Suprapubic skin (tissue), 4 donors: ENCODE data around the gene TRIM25. TPM values are rescaled to one million over a fixed set of nuclear protein-coding genes. Genes with fewer than 3 reads are reported as not detected.

Source experiments
- DNase-seq, 2 donors: peaks; one replicate each; pipeline ENCODE4 v3.0.0-alpha.2; 2019; ENCODE audit warnings: low spot score in 2 of 2
- H3K27ac ChIP-seq: fragments of 200-600 bp; sonication (generic); one replicate; pipeline ENCODE4 v1.5.1; 2019
- H3K27me3 ChIP-seq: fragments of 200-600 bp; sonication (generic); one replicate; pipeline ENCODE4 v1.5.1; 2019
- H3K36me3 ChIP-seq: fragments of 200-600 bp; sonication (generic); one replicate; pipeline ENCODE4 v1.5.1; 2019
- H3K4me1 ChIP-seq: fragments of 200-600 bp; sonication (generic); one replicate; pipeline ENCODE4 v1.5.1; 2019
- H3K4me3 ChIP-seq: fragments of 200-600 bp; sonication (generic); one replicate; pipeline ENCODE4 v1.5.1; 2019; ENCODE audit warnings: mild to moderate bottlenecking
- H3K9me3 ChIP-seq: fragments of 200-600 bp; sonication (generic); one replicate; pipeline ENCODE4 v1.5.1; 2019
- EP300 ChIP-seq: sonication (generic); formaldehyde crosslinking; IDR thresholded peaks from one replicate; pipeline ENCODE4 v1.6.1; 2017; ENCODE audit warnings: antibody characterized with exemption
- POLR2A ChIP-seq, 2 donors: fragments of 450-650 bp; IDR thresholded peaks; one replicate each; pipeline ENCODE4 v1.6.1; 2017; ENCODE audit warnings: antibody characterized with exemption in 2 of 2, mild to moderate bottlenecking in 2 of 2, moderate library complexity in 2 of 2
- POLR2AphosphoS5 ChIP-seq, 3 donors: sonication (generic); formaldehyde crosslinking; IDR thresholded peaks; one replicate each; pipeline ENCODE4 v1.6.1; 2017; ENCODE audit warnings: antibody characterized with exemption in 3 of 3
- WGBS: methylation state at CpG from one replicate; pipeline ENCODE4 v1.1.5; 2018; 5-methylcytosine and 5-hydroxymethylcytosine counted together
- total RNA-seq, 4 donors: library from RNA; depleted of rRNA; stranded (reverse); fragments of >200 nt; gene quantifications; one replicate each; pipeline ENCODE4 v1.1.0, GENCODE V29; 2016
- TF ChIP-seq, protein P1 (sequence below), 2 donors: fragments of 200-600 bp in 1 of 2; fragments of 450-650 bp in 1 of 2; sonication (generic) in 1 of 2; IDR thresholded peaks; one replicate each; pipeline ENCODE4 v1.5.1; 2016 to 2019; ENCODE audit warnings: antibody characterized with exemption in 2 of 2, mild to moderate bottlenecking in 1 of 2, moderate library complexity in 1 of 2

Gene TRIM25
- total RNA-seq, 4 donors from 2014 or later = 39.2 to 175 (median 55.9) TPM

- Histone ChIP-seq H3K27ac (no peak overlapping the region), H3K27me3 (no peaks in the 10 kb centered on the region), H3K36me3 (peaks cover 96% of the 10 kb centered on the region), H3K4me3 (no peak overlapping the region), H3K4me1 (peaks cover 4% of the 10 kb centered on the region), H3K9me3 (no peaks in the 10 kb centered on the region)
- WGBS = 74% methylated on average over 7 of the region's 7 CpGs
- DNase-seq = no peak
- TF ChIP-seq EP300 = no peak
- TF ChIP-seq, protein P1, sequence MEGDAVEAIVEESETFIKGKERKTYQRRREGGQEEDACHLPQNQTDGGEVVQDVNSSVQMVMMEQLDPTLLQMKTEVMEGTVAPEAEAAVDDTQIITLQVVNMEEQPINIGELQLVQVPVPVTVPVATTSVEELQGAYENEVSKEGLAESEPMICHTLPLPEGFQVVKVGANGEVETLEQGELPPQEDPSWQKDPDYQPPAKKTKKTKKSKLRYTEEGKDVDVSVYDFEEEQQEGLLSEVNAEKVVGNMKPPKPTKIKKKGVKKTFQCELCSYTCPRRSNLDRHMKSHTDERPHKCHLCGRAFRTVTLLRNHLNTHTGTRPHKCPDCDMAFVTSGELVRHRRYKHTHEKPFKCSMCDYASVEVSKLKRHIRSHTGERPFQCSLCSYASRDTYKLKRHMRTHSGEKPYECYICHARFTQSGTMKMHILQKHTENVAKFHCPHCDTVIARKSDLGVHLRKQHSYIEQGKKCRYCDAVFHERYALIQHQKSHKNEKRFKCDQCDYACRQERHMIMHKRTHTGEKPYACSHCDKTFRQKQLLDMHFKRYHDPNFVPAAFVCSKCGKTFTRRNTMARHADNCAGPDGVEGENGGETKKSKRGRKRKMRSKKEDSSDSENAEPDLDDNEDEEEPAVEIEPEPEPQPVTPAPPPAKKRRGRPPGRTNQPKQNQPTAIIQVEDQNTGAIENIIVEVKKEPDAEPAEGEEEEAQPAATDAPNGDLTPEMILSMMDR (IDR thresholded peaks at IDR 0.05) = no peak
- TF ChIP-seq POLR2AphosphoS5 (IDR thresholded peaks at IDR 0.05) = no peak
- TF ChIP-seq POLR2A (IDR thresholded peaks at IDR 0.05) = no peak
These were observed 22.8 kb downstream of the TRIM25 start for GRCh38 chr17:56890906-56891674.

DNA sequence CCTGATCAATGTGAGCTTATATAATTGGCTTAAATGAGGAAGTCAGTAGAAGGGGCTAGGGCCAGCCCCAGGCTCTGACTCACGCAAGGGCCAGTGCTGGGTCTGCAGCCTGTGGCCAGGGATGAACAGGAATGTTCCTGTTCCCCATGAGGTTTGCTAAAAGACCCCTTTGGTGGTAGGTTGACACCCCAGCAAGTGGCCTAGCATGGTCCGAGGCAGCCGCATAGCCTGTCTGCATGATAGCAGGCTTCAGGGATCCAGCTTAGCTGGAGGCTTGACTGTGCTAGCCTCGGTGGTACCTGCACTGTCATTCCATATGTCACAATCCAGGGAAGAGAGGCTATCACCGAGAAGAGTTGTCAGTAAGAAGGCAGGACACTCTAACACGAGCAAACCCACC lies 23.5 kb downstream of the TRIM25 start:
- TF ChIP-seq, protein P1 (IDR thresholded peaks at IDR 0.05) = no peak
- TF ChIP-seq POLR2AphosphoS5 (IDR thresholded peaks at IDR 0.05) (no peak), POLR2A (IDR thresholded peaks at IDR 0.05) (no peak), EP300 (no peak)
- 91% methylated on average over 5 of the region's 6 CpGs for WGBS
- Histone ChIP-seq H3K9me3 (no peaks in the 10 kb centered on the region), H3K27me3 (no peaks in the 10 kb centered on the region), H3K36me3 (peaks cover 89% of the 10 kb centered on the region), H3K4me3 (no peak overlapping the region), H3K4me1 (peaks cover 4% of the 10 kb centered on the region), H3K27ac (no peak overlapping the region)
- DNase-seq = no peak

GRCh38 chr17:56887552-56888467 lies 26.0 kb downstream of the TRIM25 start:
- DNase-seq = no peak
- peaks cover 63% of the 10 kb centered on the region for H3K36me3 ChIP-seq
- no peak for TF ChIP-seq POLR2AphosphoS5 (IDR thresholded peaks at IDR 0.05)
- TF ChIP-seq POLR2A (IDR thresholded peaks at IDR 0.05) = no peak
- TF ChIP-seq EP300 = no peak
- TF ChIP-seq, protein P1 (IDR thresholded peaks at IDR 0.05) = no peak
- peaks cover 4% of the 10 kb centered on the region for H3K4me1 ChIP-seq
- WGBS = 98% methylated on average over 9 of the region's 9 CpGs
- H3K27ac ChIP-seq = no peak overlapping the region
- no peaks in the 10 kb centered on the region for H3K9me3 ChIP-seq
- no peaks in the 10 kb centered on the region for H3K27me3 ChIP-seq
- H3K4me3 ChIP-seq = no peak overlapping the region

DNA sequence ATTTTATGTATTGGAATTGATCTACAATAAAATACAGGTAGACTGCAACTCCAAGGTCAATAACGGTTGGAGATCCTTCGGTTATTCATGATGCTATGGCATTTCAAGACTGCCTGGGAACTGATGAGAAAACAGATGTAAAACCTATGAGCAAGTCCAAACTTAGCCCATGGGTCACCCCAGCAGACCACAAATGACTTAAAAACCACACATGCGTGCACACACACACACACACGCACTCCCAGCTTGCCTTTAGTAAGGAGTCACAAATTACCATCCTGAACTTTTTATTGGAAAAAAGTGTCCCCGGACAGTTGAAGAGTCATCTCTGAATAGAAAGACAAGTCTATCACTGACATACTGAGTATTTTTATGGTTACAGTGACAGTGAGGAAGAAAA lies 26.7 kb downstream of the TRIM25 start:
- H3K4me1 ChIP-seq = peaks cover 4% of the 10 kb centered on the region
- DNase-seq = no peak
- 92% methylated on average over 5 of the region's 5 CpGs for WGBS
- no peak for TF ChIP-seq POLR2AphosphoS5 (IDR thresholded peaks at IDR 0.05)
- TF ChIP-seq EP300 = no peak
- TF ChIP-seq, protein P1 (IDR thresholded peaks at IDR 0.05) = no peak
- TF ChIP-seq POLR2A (IDR thresholded peaks at IDR 0.05) = no peak
- H3K9me3 ChIP-seq = no peaks in the 10 kb centered on the region
- H3K36me3 ChIP-seq = peaks cover 56% of the 10 kb centered on the region
- H3K4me3 ChIP-seq = no peak overlapping the region
- H3K27ac ChIP-seq = no peak overlapping the region
- H3K27me3 ChIP-seq = no peaks in the 10 kb centered on the region

GRCh38 chr17:56886288-56886731 lies 27.5 kb downstream of the TRIM25 start:
- DNase-seq = no peak
- H3K27ac ChIP-seq = no peak overlapping the region
- 71% methylated on average over 2 of the region's 2 CpGs for WGBS

More at GRCh38 chr17:56886288-56886731, 27.5 kb downstream of the TRIM25 start:
- no peak for TF ChIP-seq POLR2AphosphoS5 (IDR thresholded peaks at IDR 0.05)
- TF ChIP-seq, protein P1 (IDR thresholded peaks at IDR 0.05) = no peak
- TF ChIP-seq EP300 = no peak
- TF ChIP-seq POLR2A (IDR thresholded peaks at IDR 0.05) = no peak
- Histone ChIP-seq H3K27me3 (no peaks in the 10 kb centered on the region), H3K4me3 (no peak overlapping the region), H3K9me3 (no peaks in the 10 kb centered on the region), H3K36me3 (peaks cover 48% of the 10 kb centered on the region), H3K4me1 (peaks cover 3% of the 10 kb centered on the region)
